HepG2 (cell line): Measurements from ENCODE around the gene AKR1C2. TPM values are rescaled to one million over a fixed set of nuclear protein-coding genes. Genes with fewer than 3 reads are reported as not detected.

ENCODE experiments used
- HES4 ChIP-seq: sonication (generic); formaldehyde crosslinking; IDR thresholded peaks from 2 replicates; pipeline ENCODE4 v1.9.0; 2021; ENCODE audit warnings: mild to moderate bottlenecking, missing genetic modification reagents, borderline replicate concordance
- HNRNPK ChIP-seq: fragments of 200-400 bp; formaldehyde crosslinking; IDR thresholded peaks from 2 replicates; pipeline ENCODE4 v1.6.1; 2018; ENCODE audit warnings: low read length, low read depth, moderate library complexity, mild to moderate bottlenecking; ENCODE audit not compliant: poor library complexity, severe bottlenecking
- KLF9 ChIP-seq: IDR thresholded peaks from 2 replicates; pipeline ENCODE4 v1.6.1; 2016; ENCODE audit warnings: low read depth
- MAF1 ChIP-seq: sonication (generic); formaldehyde crosslinking; IDR thresholded peaks from 2 replicates; pipeline ENCODE4 v1.5.0; 2020; ENCODE audit warnings: missing genetic modification reagents, borderline replicate concordance
- MBD4 ChIP-seq: IDR thresholded peaks from 2 replicates; pipeline ENCODE4 v1.6.1; 2012; ENCODE audit warnings: low read length, inconsistent platforms, borderline replicate concordance
- MED8 ChIP-seq: sonication (generic); formaldehyde crosslinking; IDR thresholded peaks from 2 replicates; pipeline ENCODE4 v1.8.1; 2023; ENCODE audit warnings: mild to moderate bottlenecking, missing genetic modification reagents; ENCODE audit not compliant: insufficient replicate concordance
- NCOR1 ChIP-seq: fragments of 200-600 bp; sonication (generic); IDR thresholded peaks from 2 replicates; pipeline ENCODE4 v1.7.0; 2017; ENCODE audit warnings: antibody characterized with exemption, low read length, borderline replicate concordance
- PRPF4 ChIP-seq: fragments of 200-400 bp; formaldehyde crosslinking; IDR thresholded peaks from 2 replicates; pipeline ENCODE4 v1.6.1; 2016; ENCODE audit warnings: low read length, low read depth; ENCODE audit not compliant: poor library complexity, severe bottlenecking
- RARA ChIP-seq: IDR thresholded peaks from 2 replicates; pipeline ENCODE4 v1.6.1; 2016; ENCODE audit warnings: missing genetic modification reagents, missing compliant biosample characterization
- ZBTB7B ChIP-seq: sonication (generic); formaldehyde crosslinking; IDR thresholded peaks from 2 replicates; pipeline ENCODE4 v1.4.0; 2020; ENCODE audit warnings: missing genetic modification reagents
- ZNF180 ChIP-seq: sonication (generic); formaldehyde crosslinking; IDR thresholded peaks from 2 replicates; pipeline ENCODE4 v1.4.0; 2020; ENCODE audit warnings: low read depth, missing genetic modification reagents, borderline replicate concordance
- ZNF530 ChIP-seq: sonication (generic); formaldehyde crosslinking; IDR thresholded peaks from 2 replicates; pipeline ENCODE4 v1.5.0; 2020; ENCODE audit warnings: low read depth, mild to moderate bottlenecking, missing genetic modification reagents
- ZNF567 ChIP-seq: sonication (generic); formaldehyde crosslinking; IDR thresholded peaks from 2 replicates; pipeline ENCODE4 v1.8.1; 2023; ENCODE audit warnings: mild to moderate bottlenecking, missing genetic modification reagents, borderline replicate concordance
- ZNF572 ChIP-seq: sonication (generic); formaldehyde crosslinking; IDR thresholded peaks from 2 replicates; pipeline ENCODE4 v1.5.1; 2020; ENCODE audit warnings: mild to moderate bottlenecking, missing genetic modification reagents
- ZNF615 ChIP-seq: sonication (generic); formaldehyde crosslinking; IDR thresholded peaks from 2 replicates; pipeline ENCODE4 v1.5.0; 2020; ENCODE audit warnings: mild to moderate bottlenecking, missing genetic modification reagents, borderline replicate concordance
- ZNF883 ChIP-seq: sonication (generic); formaldehyde crosslinking; IDR thresholded peaks from 2 replicates; pipeline ENCODE4 v1.5.1; 2020; ENCODE audit warnings: mild to moderate bottlenecking, missing genetic modification reagents; ENCODE audit errors: not compliant biosample characterization
- polyA plus RNA-seq, 8 experiments: library from polyadenylated mRNA; depleted of rRNA in 3 of 8; stranded (reverse) in 7 of 8; unstranded in 1 of 8; fragments of >200 nt; fragmentation: Illumina TruSeq in 4 of 8; extraction: Trizol in 4 of 8; gene quantifications; 2 replicates each; pipeline versions ENCODE4 v1.2.1 to v1.2.3, GENCODE V29; 2011 to 2016; ENCODE audit warnings: low read depth in 4 of 8, missing spikeins in 1 of 8, mixed read lengths in 1 of 8; ENCODE audit not compliant: insufficient read depth in 1 of 8
- total RNA-seq, 5 experiments: library from RNA; depleted of rRNA; stranded (reverse); fragments of >200 nt; fragmentation: Illumina TruSeq; extraction: Trizol; gene quantifications; 2 replicates each; pipeline ENCODE4 v1.2.3, GENCODE V29; 2016; ENCODE audit warnings: low read depth in 1 of 5
- TF ChIP-seq, protein P1 (sequence below): sonication (generic); formaldehyde crosslinking; IDR thresholded peaks from 2 replicates; pipeline ENCODE4 v1.4.0; 2020; ENCODE audit warnings: mild to moderate bottlenecking, missing genetic modification reagents
- TF ChIP-seq, protein P2 (sequence below): sonication (generic); formaldehyde crosslinking; IDR thresholded peaks from 2 replicates; pipeline ENCODE4 v1.5.0; 2020; ENCODE audit warnings: missing genetic modification reagents, mild to moderate bottlenecking, borderline replicate concordance
- TF ChIP-seq, protein P3 (sequence below): IDR thresholded peaks from 2 replicates; pipeline ENCODE4 v1.6.1; 2012; ENCODE audit warnings: inconsistent platforms
- TF ChIP-seq, protein P4 (sequence below): sonication (generic); formaldehyde crosslinking; IDR thresholded peaks from 2 replicates; pipeline ENCODE4 v1.5.1; 2020; ENCODE audit warnings: missing genetic modification reagents, mild to moderate bottlenecking, borderline replicate concordance
- TF ChIP-seq, protein P5 (sequence below): sonication (generic); formaldehyde crosslinking; IDR thresholded peaks from 2 replicates; pipeline ENCODE4 v1.8.0; 2022; ENCODE audit warnings: missing genetic modification reagents, mild to moderate bottlenecking, moderate library complexity, borderline replicate concordance
- TF ChIP-seq, protein P6 (sequence below): IDR thresholded peaks from 2 replicates; pipeline ENCODE4 v1.6.1; 2016; ENCODE audit warnings: missing compliant biosample characterization, missing genetic modification reagents, borderline replicate concordance

Gene AKR1C2
- total and polyA plus RNA-seq, 2 of the 13 experiments (the other 11 are each of a cell fraction or from before 2014, with no cell fraction given), result 140 to 900 TPM

DNA sequence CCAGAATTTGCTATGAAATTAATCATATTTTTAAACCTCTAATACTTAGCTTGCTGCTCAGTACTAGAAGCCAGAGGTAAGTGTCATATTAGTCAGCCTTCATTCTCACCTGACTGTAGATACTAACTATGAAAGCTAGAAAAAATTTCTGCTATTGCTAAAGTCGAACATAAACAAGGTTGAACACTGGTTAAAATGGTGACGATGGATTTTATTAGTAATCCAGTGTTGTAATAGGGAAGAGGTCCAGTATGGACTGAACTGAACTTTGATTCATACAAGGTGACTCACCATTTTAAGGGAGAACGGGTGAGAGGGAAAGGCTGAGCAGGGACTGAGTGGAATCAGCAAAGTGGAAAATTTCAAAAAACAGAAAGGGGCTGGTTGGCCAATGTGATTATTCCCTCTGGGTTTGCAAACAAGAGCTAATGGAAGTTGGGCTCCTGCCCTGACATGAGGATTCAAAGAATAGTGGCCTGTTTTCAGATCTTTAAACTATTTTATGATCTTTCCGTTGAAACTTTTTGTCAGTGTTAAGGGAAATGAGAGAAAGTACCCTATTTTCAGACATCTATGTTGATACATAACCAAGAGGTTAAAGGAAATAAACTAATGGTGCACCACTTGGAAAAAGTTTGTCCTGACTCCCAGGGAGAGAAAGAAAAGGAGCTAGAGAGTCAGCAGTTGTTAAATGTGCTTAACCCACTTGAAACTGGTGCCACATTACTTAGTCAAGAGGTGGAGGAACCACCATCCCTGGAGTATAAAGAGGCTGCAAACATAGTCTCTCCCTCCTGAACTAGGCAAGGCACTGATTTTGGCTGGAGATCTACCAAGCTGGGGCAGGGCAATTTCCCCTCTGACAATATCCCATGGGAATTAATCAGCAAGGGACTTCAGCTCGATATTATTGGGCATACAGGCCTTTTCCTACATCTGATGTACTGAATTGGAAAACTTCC is 55.7 kb downstream of the AKR1C2 start (continued):
- TF ChIP-seq, protein P1, sequence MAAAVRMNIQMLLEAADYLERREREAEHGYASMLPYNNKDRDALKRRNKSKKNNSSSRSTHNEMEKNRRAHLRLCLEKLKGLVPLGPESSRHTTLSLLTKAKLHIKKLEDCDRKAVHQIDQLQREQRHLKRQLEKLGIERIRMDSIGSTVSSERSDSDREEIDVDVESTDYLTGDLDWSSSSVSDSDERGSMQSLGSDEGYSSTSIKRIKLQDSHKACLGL (CRISPR knock-in tag), result no peak
- TF ChIP-seq NCOR1 (peak; percentile 92; the same call in 1 of the 2 replicates), ZNF567 (no peak), MAF1 (CRISPR knock-in tag) (no peak), MBD4 (peak; percentile 90), HES4 (CRISPR knock-in tag) (no peak), HNRNPK (no peak), ZBTB7B (CRISPR knock-in tag) (no peak), PRPF4 (no peak), ZNF530 (CRISPR knock-in tag) (no peak), KLF9 (CRISPR knock-in tag) (no peak), ZNF615 (CRISPR knock-in tag) (no peak), ZNF883 (CRISPR knock-in tag) (no peak), MED8 (CRISPR knock-in tag) (no peak), RARA (CRISPR knock-in tag) (peak; percentile 80), ZNF572 (no peak), ZNF180 (CRISPR knock-in tag) (no peak)
- TF ChIP-seq, protein P2, sequence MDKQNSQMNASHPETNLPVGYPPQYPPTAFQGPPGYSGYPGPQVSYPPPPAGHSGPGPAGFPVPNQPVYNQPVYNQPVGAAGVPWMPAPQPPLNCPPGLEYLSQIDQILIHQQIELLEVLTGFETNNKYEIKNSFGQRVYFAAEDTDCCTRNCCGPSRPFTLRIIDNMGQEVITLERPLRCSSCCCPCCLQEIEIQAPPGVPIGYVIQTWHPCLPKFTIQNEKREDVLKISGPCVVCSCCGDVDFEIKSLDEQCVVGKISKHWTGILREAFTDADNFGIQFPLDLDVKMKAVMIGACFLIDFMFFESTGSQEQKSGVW (CRISPR knock-in tag), result no peak
- TF ChIP-seq, protein P3, sequence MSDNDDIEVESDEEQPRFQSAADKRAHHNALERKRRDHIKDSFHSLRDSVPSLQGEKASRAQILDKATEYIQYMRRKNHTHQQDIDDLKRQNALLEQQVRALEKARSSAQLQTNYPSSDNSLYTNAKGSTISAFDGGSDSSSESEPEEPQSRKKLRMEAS, result peak; percentile 64; the same call in 1 of the 2 replicates
- TF ChIP-seq, protein P4, sequence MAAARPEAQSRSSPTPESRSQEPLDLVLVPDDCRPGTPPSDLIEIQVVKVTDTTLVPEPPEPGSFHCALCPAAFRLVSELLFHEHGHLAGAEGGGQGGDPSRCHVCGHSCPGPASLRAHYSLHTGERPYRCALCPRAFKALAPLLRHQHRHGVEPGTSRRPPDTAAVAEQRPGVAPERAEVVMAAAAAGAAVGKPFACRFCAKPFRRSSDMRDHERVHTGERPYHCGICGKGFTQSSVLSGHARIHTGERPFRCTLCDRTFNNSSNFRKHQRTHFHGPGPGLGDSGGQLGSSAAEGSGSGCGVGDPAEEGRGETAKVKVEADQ (CRISPR knock-in tag), result no peak
- TF ChIP-seq, protein P5, sequence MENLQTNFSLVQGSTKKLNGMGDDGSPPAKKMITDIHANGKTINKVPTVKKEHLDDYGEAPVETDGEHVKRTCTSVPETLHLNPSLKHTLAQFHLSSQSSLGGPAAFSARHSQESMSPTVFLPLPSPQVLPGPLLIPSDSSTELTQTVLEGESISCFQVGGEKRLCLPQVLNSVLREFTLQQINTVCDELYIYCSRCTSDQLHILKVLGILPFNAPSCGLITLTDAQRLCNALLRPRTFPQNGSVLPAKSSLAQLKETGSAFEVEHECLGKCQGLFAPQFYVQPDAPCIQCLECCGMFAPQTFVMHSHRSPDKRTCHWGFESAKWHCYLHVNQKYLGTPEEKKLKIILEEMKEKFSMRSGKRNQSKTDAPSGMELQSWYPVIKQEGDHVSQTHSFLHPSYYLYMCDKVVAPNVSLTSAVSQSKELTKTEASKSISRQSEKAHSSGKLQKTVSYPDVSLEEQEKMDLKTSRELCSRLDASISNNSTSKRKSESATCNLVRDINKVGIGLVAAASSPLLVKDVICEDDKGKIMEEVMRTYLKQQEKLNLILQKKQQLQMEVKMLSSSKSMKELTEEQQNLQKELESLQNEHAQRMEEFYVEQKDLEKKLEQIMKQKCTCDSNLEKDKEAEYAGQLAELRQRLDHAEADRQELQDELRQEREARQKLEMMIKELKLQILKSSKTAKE, result no peak
- TF ChIP-seq, protein P6, sequence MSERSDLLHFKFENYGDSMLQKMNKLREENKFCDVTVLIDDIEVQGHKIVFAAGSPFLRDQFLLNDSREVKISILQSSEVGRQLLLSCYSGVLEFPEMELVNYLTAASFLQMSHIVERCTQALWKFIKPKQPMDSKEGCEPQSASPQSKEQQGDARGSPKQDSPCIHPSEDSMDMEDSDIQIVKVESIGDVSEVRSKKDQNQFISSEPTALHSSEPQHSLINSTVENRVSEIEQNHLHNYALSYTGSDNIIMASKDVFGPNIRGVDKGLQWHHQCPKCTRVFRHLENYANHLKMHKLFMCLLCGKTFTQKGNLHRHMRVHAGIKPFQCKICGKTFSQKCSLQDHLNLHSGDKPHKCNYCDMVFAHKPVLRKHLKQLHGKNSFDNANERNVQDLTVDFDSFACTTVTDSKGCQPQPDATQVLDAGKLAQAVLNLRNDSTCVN (CRISPR knock-in tag), result no peak; the same call in 1 of the 2 replicates
